Activated CD4-positive, alpha-beta T cell treated with anti-CD3 and anti-CD28 coated beads, Interleukin-2, amount 10 ng/mL, durations not matched to agents 7 days and 5 days (primary cell): ENCODE measurements around the gene NLGN2. TPM values are rescaled to one million over a fixed set of nuclear protein-coding genes. Genes with fewer than 3 reads are reported as not detected.

Source experiments
- CTCF ChIA-PET: fragments of 350-600 bp; sonication (Branson Sonifier 250); formaldehyde crosslinking; loops from one replicate; lab custom pipeline; 2021; ENCODE audit warnings: antibody characterized with exemption; lab: Charles Lee
- POLR2A ChIA-PET: fragments of 350-600 bp; sonication (Branson Sonifier 250); formaldehyde crosslinking; loops from one replicate; lab custom pipeline; 2021; ENCODE audit warnings: antibody characterized with exemption; lab: Charles Lee
- DNase-seq: peaks from one replicate; pipeline ENCODE4 v3.0.0-alpha.2; 2020
- H3K27ac Mint-ChIP-seq: one replicate; pipeline ENCODE4 v1.8.0; 2021; ENCODE audit warnings: mild to moderate bottlenecking, moderate library complexity, mixed read lengths
- H3K27me3 Mint-ChIP-seq: one replicate; pipeline ENCODE4 v1.8.0; 2021; ENCODE audit warnings: mixed read lengths
- H3K36me3 Mint-ChIP-seq: one replicate; pipeline ENCODE4 v1.8.0; 2021; ENCODE audit warnings: low read depth, mixed read lengths
- H3K4me1 Mint-ChIP-seq: one replicate; pipeline ENCODE4 v1.8.0; 2021; ENCODE audit warnings: mixed read lengths
- H3K4me3 Mint-ChIP-seq: one replicate; pipeline ENCODE4 v1.8.0; 2021; ENCODE audit warnings: mild to moderate bottlenecking, moderate library complexity, mixed read lengths
- H3K9me3 Mint-ChIP-seq: one replicate; pipeline ENCODE4 v1.8.0; 2021; ENCODE audit warnings: mixed read lengths
- total RNA-seq, 2 experiments: library from RNA; stranded (reverse); gene quantifications; one replicate each; pipeline ENCODE4 v1.2.3, GENCODE V29; 2021

NLGN2 gene
- total RNA-seq, 2 experiments from 2014 or later, result 0.89 to 1.4 TPM

GRCh38 chr17:7394452-7395191, 13.0 kb upstream of the NLGN2 start, which contains the start of gene PLSCR3:
Gene PLSCR3 (minus strand): TSS chr17:7394525. CDS start chr17:7394110, 415 bp downstream.
- ChIA-PET POLR2A (no interaction called here), CTCF (interaction anchor here (0.6 to 1.7 kb wide), 6 partner anchors 13 to 117 kb away, joined by 3 to 4 read pairs (median 3); no protein-coding TSS in a partner anchor)
- peak; percentile 80 for DNase-seq
- no peaks in the 10 kb centered on the region for H3K27me3 Mint-ChIP-seq
- H3K9me3 Mint-ChIP-seq, result no peaks in the 10 kb centered on the region
- peaks cover 34% of the 10 kb centered on the region for H3K4me1 Mint-ChIP-seq
- peak within 1 kb of the TSS; percentile 89 for H3K27ac Mint-ChIP-seq
- H3K36me3 Mint-ChIP-seq, result peaks cover 31% of the 10 kb centered on the region
- peak within 1 kb of the TSS; percentile 97 for H3K4me3 Mint-ChIP-seq

DNA sequence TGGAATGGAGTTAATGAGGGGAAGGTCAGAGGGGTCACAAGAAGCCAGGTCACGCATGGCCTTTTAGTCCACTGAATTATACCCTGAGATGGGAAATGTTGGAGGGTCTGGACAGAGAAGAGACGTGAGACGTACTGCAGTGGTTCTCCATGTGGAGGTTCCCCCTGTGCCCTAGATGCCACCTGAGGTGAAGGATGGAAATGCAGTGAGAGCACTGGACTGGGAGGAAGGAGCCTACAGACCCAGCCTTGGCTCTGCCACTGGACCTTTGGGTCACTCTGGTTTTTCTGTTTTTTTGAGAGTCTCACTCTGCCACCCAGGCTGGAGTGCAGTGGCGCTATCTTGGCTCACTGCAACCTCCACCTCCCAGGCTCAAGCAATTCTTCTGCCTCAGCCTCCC, 11.5 kb upstream of the NLGN2 start:
- peaks cover 22% of the 10 kb centered on the region for H3K36me3 Mint-ChIP-seq
- POLR2A ChIA-PET, result no interaction called here
- CTCF ChIA-PET, result interaction anchor here (1.4 to 1.7 kb wide), 2 partner anchors 41 to 48 kb away, joined by 4 to 5 read pairs; no protein-coding TSS in a partner anchor
- no peaks in the 10 kb centered on the region for H3K27me3 Mint-ChIP-seq
- peaks cover 32% of the 10 kb centered on the region for H3K4me1 Mint-ChIP-seq
- peak overlapping the region; percentile 11 for H3K4me3 Mint-ChIP-seq
- no peak overlapping the region for H3K27ac Mint-ChIP-seq
- DNase-seq, result no peak
- H3K9me3 Mint-ChIP-seq, result no peaks in the 10 kb centered on the region

DNA sequence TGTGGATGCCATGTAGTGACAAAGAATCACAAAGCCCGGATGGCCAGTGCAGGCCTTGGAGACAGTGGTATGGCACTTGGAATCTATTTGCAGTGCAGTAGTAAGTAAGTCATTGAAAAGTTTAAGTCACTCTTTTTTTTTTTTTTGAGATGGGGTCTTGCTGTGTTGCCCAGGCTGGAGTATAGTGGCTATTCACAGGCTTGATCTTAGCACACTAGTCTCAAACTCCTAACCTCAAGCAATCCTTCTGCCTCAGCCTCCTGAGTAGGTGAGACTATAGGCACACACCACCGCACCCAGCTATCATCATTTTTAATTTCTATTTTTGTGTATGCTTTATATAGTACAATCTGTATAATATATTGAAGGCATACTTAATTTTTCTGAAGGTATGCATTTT, 9.0 kb upstream of the NLGN2 start:
- CTCF ChIA-PET, result interaction anchor here (0.6 to 2.0 kb wide), 7 partner anchors 10 to 162 kb away, joined by 3 to 6 read pairs (median 3); partner anchors contain the start of genes ACAP1 and SENP3
- Mint-ChIP-seq H3K36me3 (peaks cover 7% of the 10 kb centered on the region), H3K4me1 (peaks cover 23% of the 10 kb centered on the region), H3K27ac (no peak overlapping the region), H3K4me3 (no peak overlapping the region), H3K9me3 (no peaks in the 10 kb centered on the region), H3K27me3 (no peaks in the 10 kb centered on the region)
- POLR2A ChIA-PET, result no interaction called here
- DNase-seq, result no peak

DNA sequence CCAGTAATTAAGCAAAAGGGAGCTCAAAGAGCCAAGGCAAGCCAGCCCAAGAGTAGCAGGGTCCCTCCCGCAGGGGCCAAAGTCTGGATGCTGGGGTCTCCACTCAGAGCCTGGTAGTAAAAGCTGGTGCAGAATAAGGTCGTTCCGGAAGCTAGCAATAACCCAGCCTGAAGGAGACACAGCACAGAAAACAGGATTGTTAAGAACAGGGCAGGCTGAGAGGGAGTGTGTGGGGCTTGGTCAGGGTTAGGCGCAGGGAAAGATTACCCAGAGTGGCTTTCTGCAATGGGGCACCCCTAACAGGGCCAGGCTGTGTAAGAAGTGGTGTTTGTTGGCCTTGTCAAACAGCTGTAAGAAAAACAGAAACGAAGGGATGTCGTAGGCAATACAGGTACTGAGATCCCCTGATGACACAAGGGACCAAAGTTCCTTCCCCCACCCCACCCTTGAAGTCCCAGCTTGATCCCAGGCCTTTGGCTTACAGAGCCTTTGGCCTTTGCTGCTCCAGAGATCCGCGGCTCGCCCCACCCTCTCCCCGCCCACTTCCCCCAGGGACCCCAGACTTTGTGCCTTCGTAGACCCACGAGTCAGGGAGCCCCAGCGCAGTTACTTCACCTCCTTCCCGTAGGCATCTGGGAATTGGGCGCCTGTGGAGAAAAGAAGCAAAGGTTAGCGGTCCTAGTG, 4.5 kb upstream of the NLGN2 start:
- ChIA-PET POLR2A (interaction anchor here (0.6 kb wide), 1 partner anchor 51 kb away, joined by 3 read pairs; no protein-coding TSS in a partner anchor), CTCF (interaction anchor here (0.6 to 2.9 kb wide), 10 partner anchors 26 to 285 kb away, joined by 3 to 10 read pairs (median 6); partner anchors contain the start of genes TMEM102, TP53 and WRAP53)
- Mint-ChIP-seq H3K36me3 (peaks cover 5% of the 10 kb centered on the region), H3K4me1 (peaks cover 26% of the 10 kb centered on the region), H3K9me3 (no peaks in the 10 kb centered on the region), H3K27me3 (peaks cover 12% of the 10 kb centered on the region), H3K4me3 (peak overlapping the region; percentile 95), H3K27ac (peak overlapping the region; percentile 95)
- DNase-seq, result peak; percentile 31

DNA sequence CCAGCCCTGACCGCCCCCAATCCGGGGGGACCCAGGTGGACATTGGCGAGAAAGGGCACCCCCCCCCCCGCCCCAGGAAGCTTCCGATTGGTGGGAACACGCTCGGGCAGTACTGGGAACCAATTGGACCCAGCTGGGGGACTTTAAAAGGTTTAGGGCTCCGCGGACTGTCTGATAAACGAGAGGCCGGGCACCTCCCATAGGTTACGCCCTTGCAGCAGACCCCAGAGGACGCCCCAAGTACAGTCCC, 4.0 kb upstream of the NLGN2 start:
- H3K4me1 Mint-ChIP-seq, result peaks cover 26% of the 10 kb centered on the region
- peaks cover 12% of the 10 kb centered on the region for H3K27me3 Mint-ChIP-seq
- DNase-seq, result no peak
- H3K36me3 Mint-ChIP-seq, result peaks cover 5% of the 10 kb centered on the region
- H3K4me3 Mint-ChIP-seq, result peak overlapping the region; percentile 95
- ChIA-PET CTCF (interaction anchor here (0.6 to 2.7 kb wide), 10 partner anchors 18 to 284 kb away, joined by 3 to 10 read pairs (median 4); partner anchors contain the start of genes TMEM102, TP53 and WRAP53), POLR2A (no interaction called here)
- peak overlapping the region; percentile 95 for H3K27ac Mint-ChIP-seq
- no peaks in the 10 kb centered on the region for H3K9me3 Mint-ChIP-seq

GRCh38 chr17:7403977-7404736, 3.5 kb upstream of the NLGN2 start, which contains the start of gene TMEM256:
Gene TMEM256 (minus strand): TSS chr17:7404097. CDS start chr17:7404084, 13 bp downstream.
- Mint-ChIP-seq H3K36me3 (peaks cover 5% of the 10 kb centered on the region), H3K4me1 (peaks cover 28% of the 10 kb centered on the region), H3K9me3 (no peaks in the 10 kb centered on the region), H3K27me3 (peaks cover 12% of the 10 kb centered on the region), H3K4me3 (peak within 1 kb of the TSS; percentile 95), H3K27ac (peak within 1 kb of the TSS; percentile 95)
- peak; percentile 98 for DNase-seq
- ChIA-PET POLR2A (interaction anchor here (0.6 to 0.8 kb wide), 2 partner anchors 42 to 245 kb away, joined by 3 to 4 read pairs; no protein-coding TSS in a partner anchor), CTCF (interaction anchor here (0.6 to 2.7 kb wide), 9 partner anchors 19 to 284 kb away, joined by 3 to 10 read pairs (median 4); partner anchors contain the start of genes TMEM102, TP53 and WRAP53)

- Mint-ChIP-seq H3K9me3 (no peaks in the 10 kb centered on the region), H3K36me3 (peaks cover 3% of the 10 kb centered on the region), H3K4me1 (peaks cover 26% of the 10 kb centered on the region), H3K27ac (peak overlapping the region; percentile 95), H3K27me3 (peaks cover 12% of the 10 kb centered on the region), H3K4me3 (peak overlapping the region; percentile 95)
- ChIA-PET POLR2A (interaction anchor here (0.6 to 0.8 kb wide), 2 partner anchors 41 to 244 kb away, joined by 3 to 4 read pairs; no protein-coding TSS in a partner anchor), CTCF (interaction anchor here (1.0 to 2.7 kb wide), 4 partner anchors 28 to 49 kb away, joined by 3 to 10 read pairs (median 6); partner anchors contain the start of gene TMEM102)
- peak; percentile 66 for DNase-seq
Measured at GRCh38 chr17:7404737-7405349, 2.8 kb upstream of the NLGN2 start.

- peak overlapping the region; percentile 75 for H3K4me3 Mint-ChIP-seq
- peak overlapping the region; percentile 76 for H3K27ac Mint-ChIP-seq
- H3K9me3 Mint-ChIP-seq, result no peaks in the 10 kb centered on the region
- CTCF ChIA-PET, result no interaction called here
- no peak for DNase-seq
- peaks cover 26% of the 10 kb centered on the region for H3K4me1 Mint-ChIP-seq
- POLR2A ChIA-PET, result no interaction called here
- H3K36me3 Mint-ChIP-seq, result peaks cover 3% of the 10 kb centered on the region
- peaks cover 12% of the 10 kb centered on the region for H3K27me3 Mint-ChIP-seq
Measured at GRCh38 chr17:7405350-7406234, 2.1 kb upstream of the NLGN2 start.

DNA sequence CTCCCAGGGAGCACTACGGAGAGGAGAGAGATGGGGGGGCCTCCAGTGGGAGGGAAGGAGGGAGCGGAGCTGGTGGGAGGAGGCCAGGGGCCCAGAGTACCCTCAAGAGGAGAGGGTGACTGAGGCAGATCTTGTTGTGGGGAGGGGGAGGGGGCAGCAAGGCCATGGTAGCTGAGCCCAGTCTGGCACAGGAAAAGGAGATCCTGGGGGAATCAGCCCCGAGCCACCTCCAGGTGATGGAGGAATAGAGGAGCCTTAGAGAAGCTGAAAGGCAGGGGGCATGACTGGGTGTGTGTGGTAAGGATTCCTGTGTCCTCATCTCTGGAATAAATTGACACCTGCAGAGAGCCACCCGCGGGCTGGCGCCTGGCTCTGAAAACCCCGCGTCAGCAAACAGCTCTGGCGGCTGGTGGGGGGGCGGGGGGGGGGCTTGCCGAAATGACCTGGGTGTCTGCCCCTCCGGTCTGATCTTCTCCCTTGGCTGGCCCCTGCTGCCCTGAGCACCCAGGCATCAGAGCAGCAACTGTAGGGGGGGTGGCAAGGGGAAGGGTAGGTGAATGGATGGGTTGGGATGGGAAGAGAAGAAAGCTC, 1.3 kb upstream of the NLGN2 start:
- DNase-seq, result no peak
- Mint-ChIP-seq H3K36me3 (peaks cover 3% of the 10 kb centered on the region), H3K4me3 (peak overlapping the region; percentile 58), H3K9me3 (no peaks in the 10 kb centered on the region), H3K27ac (no peak overlapping the region), H3K4me1 (peaks cover 26% of the 10 kb centered on the region), H3K27me3 (peaks cover 12% of the 10 kb centered on the region)
- ChIA-PET CTCF (no interaction called here), POLR2A (no interaction called here)

DNA sequence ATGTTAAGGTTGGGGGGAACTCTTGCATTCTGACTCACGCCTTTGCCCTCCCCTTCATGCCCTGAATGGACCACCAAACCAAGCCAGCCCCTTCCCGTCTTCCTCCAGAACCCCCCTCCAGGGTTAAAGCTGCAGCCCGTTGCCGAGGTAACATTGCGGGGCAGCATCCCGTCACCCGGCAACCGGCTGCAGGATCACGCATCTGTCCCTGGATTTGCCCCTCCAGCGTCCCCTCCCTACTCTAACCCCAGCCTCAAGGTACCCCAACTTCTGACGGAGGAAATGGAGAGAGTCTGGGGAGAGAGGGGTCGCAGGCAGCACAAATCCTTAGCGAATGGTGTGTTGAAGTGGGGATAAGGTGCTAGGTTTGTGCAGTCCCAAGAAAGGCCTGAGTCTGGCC, 563 bp upstream of the NLGN2 start:
- POLR2A ChIA-PET, result no interaction called here

DNA sequence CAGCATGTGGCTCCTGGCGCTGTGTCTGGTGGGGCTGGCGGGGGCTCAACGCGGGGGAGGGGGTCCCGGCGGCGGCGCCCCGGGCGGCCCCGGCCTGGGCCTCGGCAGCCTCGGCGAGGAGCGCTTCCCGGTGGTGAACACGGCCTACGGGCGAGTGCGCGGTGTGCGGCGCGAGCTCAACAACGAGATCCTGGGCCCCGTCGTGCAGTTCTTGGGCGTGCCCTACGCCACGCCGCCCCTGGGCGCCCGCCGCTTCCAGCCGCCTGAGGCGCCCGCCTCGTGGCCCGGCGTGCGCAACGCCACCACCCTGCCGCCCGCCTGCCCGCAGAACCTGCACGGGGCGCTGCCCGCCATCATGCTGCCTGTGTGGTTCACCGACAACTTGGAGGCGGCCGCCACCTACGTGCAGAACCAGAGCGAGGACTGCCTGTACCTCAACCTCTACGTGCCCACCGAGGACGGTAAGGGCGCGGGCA, 645 bp downstream of the NLGN2 start:
- Mint-ChIP-seq H3K36me3 (no peaks in the 10 kb centered on the region), H3K4me1 (peaks cover 15% of the 10 kb centered on the region), H3K4me3 (no peak overlapping the region), H3K27me3 (peaks cover 12% of the 10 kb centered on the region), H3K9me3 (no peaks in the 10 kb centered on the region), H3K27ac (no peak overlapping the region)
- DNase-seq, result no peak
- POLR2A ChIA-PET, result no interaction called here
- CTCF ChIA-PET, result no interaction called here

More for the DNA sequence above, 563 bp upstream of the NLGN2 start:
- Mint-ChIP-seq H3K27ac (no peak overlapping the region), H3K36me3 (no peaks in the 10 kb centered on the region), H3K9me3 (no peaks in the 10 kb centered on the region), H3K27me3 (peaks cover 12% of the 10 kb centered on the region), H3K4me1 (peaks cover 22% of the 10 kb centered on the region), H3K4me3 (no peak overlapping the region)
- no peak for DNase-seq
- CTCF ChIA-PET, result no interaction called here
